ENCODE results near the gene SAMD15.

Gene SAMD15

GRCh38 chr14:77423423-77423822 lies 46.2 kb downstream of the SAMD15 start, which contains the start of gene NOXRED1:
Gene NOXRED1 (minus strand): TSS chr14:77423523. CDS start chr14:77422889, 634 bp downstream.
- DNase-seq (ENCODE audit: insufficient read length), result no peak
- TF ChIP-seq POLR2A (IDR thresholded peaks at IDR 0.05; ENCODE audit: low read depth, low read length) (no peak), POLR2AphosphoS5 (IDR thresholded peaks at IDR 0.05; ENCODE audit: low read depth, low read length) (no peak), TAF1 (IDR thresholded peaks at IDR 0.05; ENCODE audit: borderline replicate concordance, low read depth, low read length) (no peak)
- FAIRE-seq, result no peak

GRCh38 chr14:77424862-77425261 lies 47.7 kb downstream of the SAMD15 start:
- DNase-seq (ENCODE audit: insufficient read length) (no peak), FAIRE-seq (no peak)
- no peak for TF ChIP-seq POLR2AphosphoS5 (IDR thresholded peaks at IDR 0.05; ENCODE audit: low read depth, low read length)

- no peak for TF ChIP-seq POLR2A (IDR thresholded peaks at IDR 0.05; ENCODE audit: low read depth, low read length)
- no peak for TF ChIP-seq POLR2AphosphoS5 (IDR thresholded peaks at IDR 0.05; ENCODE audit: low read depth, low read length)
- TF ChIP-seq TAF1 (IDR thresholded peaks at IDR 0.05; ENCODE audit: borderline replicate concordance, low read depth, low read length), result no peak
- no peak for DNase-seq (ENCODE audit: insufficient read length)
- FAIRE-seq, result no peak
These were observed 49.2 kb downstream of the SAMD15 start for GRCh38 chr14:77426396-77426795.

GRCh38 chr14:77436042-77436441 lies 58.9 kb downstream of the SAMD15 start:
- FAIRE-seq (no peak), DNase-seq (ENCODE audit: insufficient read length) (no peak)
- TF ChIP-seq POLR2AphosphoS5 (IDR thresholded peaks at IDR 0.05; ENCODE audit: low read depth, low read length), result no peak

GRCh38 chr14:77438596-77438995 lies 61.4 kb downstream of the SAMD15 start:
- no peak for DNase-seq (ENCODE audit: insufficient read length)
- TF ChIP-seq TAF1 (IDR thresholded peaks at IDR 0.05; ENCODE audit: borderline replicate concordance, low read depth, low read length), result no peak
- no peak for TF ChIP-seq POLR2AphosphoS5 (IDR thresholded peaks at IDR 0.05; ENCODE audit: low read depth, low read length)
- no peak for TF ChIP-seq POLR2A (IDR thresholded peaks at IDR 0.05; ENCODE audit: low read depth, low read length)
- FAIRE-seq, result no peak

GRCh38 chr14:77439861-77440260 lies 62.7 kb downstream of the SAMD15 start:
- FAIRE-seq, result no peak
- TF ChIP-seq POLR2AphosphoS5 (IDR thresholded peaks at IDR 0.05; ENCODE audit: low read depth, low read length) (no peak), TAF1 (IDR thresholded peaks at IDR 0.05; ENCODE audit: borderline replicate concordance, low read depth, low read length) (no peak), POLR2A (IDR thresholded peaks at IDR 0.05; ENCODE audit: low read depth, low read length) (no peak)
- DNase-seq (ENCODE audit: insufficient read length), result no peak

Data from GM12892 (cell line).